DMS79 treated with DMSO at 0.1 percent for 48 hours (cell line): ENCODE results near the gene TTLL10.

Source experiments
- DNase-seq: peaks from one replicate; lab custom pipeline; 2025; lab: John Stamatoyannopoulos, UW

The TTLL10 gene

GRCh38 chr1:1173793-1174415, at the start of gene TTLL10:
Gene TTLL10 (plus strand): TSS chr1:1173880. CDS start chr1:1179216, 5,336 bp downstream.
- DNase-seq: peak; percentile 5

DNA sequence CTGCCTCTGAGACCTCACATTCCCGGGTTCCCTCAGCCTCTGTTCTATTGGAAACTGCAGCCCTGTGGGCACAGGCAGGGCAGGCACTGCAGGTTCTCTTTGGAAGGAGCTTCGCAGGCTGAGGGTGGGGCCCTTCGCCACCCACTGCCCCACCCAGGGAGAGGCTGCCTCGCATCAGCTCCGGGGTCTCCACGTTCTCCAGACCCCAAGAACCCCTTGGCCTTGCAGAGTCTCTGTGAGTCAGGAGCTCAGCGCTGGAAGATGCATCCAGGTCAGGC, 49.2 kb upstream of the TTLL10 start:
- no peak for DNase-seq

DNA sequence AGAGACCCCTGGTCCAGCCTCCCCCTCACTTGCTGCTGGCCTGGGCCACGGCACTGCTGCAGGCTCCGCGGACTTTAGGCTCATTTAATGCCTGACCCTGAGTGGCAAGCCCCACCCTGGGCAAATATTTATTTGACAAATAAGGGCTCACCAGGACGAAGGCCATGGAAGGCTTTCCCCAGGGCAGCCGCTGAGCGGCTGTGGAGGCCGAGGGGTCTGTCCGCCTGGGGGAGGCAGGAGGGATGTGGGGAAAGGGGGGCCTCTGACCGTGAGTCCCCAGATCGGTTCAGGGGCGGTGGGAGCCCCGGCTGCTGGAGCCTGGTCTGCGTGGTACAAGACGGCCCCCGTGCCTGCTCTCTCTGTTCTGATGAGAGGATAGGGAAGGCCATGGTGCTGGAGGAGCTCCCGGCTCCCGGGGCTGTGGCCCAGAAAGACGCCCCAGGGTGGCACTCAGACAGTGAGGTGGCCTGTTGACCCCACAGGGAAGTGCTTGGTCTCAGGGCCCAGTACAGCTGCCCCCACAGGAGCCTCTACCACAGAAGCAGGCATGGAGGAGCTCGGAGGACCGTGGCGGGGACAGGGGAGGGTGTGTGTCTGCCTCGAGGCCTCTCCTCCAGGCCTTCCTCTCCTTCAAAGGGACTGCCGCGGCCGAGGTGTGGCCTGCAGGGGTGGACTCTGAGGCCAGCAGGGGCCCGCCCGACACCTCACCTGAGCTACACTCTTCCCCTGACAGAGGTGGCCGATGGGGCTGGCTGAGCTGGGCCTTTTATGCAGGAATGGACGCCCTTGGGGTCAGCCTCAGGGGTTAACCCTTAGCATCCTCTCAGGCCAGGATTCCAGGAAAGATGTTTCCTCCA, 48.7 kb upstream of the TTLL10 start:
- DNase-seq: no peak

- no peak for DNase-seq
Measured at GRCh38 chr1:1125945-1126344, 47.7 kb upstream of the TTLL10 start.

GRCh38 chr1:1127551-1128451, 45.9 kb upstream of the TTLL10 start:
- no peak for DNase-seq

- DNase-seq: no peak
Measured at GRCh38 chr1:1128454-1129139, 45.1 kb upstream of the TTLL10 start.

GRCh38 chr1:1129381-1129821, 44.3 kb upstream of the TTLL10 start:
- no peak for DNase-seq

DNA sequence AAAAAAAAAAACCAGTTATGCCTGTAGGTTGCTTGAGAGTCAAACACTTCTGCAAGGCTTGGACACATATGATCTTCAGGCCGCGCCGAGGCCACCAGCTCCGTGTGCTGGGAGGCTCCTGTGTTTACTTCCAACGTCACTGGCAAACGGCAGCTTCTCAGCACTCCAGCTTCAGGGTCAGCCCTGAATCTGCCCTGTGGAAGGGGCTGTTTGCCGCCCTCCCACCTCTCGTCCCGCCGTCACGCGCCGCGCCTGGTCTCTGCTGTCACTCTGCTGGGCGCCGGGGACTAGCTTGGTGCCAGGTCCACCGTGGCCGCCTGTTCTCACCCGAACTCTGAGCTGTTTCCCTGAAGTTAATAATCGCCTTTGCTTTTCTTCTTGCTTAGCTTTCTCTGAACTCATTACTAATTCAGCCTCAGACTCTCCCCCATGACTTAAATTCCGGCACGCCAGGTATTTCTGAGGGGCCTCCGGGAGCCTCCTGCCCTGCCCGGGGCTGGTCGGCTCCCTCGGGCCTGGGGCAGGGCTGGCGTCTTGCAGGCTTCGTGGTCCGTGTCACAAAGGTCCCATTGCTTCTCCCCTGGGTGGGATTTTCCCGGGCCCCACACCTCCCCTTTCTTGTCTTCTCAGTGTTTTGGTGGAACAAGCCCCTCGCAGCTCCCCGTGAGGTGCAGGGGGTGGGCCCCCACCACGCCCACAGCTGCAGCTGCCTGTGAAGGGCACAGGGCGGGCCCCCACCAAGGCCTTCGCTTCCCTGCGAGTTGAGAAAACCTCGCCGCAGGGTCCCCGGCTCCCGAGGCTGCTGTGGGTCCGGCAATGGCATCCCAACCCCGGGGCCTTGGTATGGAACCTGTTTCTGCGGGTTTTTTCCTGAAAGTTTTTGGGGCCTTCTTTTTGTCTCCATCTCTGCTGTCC, 43.2 kb upstream of the TTLL10 start:
- DNase-seq: no peak

- DNase-seq: no peak
Measured at GRCh38 chr1:1132042-1132950, 41.4 kb upstream of the TTLL10 start.

- DNase-seq: no peak
Measured at GRCh38 chr1:1132956-1133750, 40.5 kb upstream of the TTLL10 start.

DNA sequence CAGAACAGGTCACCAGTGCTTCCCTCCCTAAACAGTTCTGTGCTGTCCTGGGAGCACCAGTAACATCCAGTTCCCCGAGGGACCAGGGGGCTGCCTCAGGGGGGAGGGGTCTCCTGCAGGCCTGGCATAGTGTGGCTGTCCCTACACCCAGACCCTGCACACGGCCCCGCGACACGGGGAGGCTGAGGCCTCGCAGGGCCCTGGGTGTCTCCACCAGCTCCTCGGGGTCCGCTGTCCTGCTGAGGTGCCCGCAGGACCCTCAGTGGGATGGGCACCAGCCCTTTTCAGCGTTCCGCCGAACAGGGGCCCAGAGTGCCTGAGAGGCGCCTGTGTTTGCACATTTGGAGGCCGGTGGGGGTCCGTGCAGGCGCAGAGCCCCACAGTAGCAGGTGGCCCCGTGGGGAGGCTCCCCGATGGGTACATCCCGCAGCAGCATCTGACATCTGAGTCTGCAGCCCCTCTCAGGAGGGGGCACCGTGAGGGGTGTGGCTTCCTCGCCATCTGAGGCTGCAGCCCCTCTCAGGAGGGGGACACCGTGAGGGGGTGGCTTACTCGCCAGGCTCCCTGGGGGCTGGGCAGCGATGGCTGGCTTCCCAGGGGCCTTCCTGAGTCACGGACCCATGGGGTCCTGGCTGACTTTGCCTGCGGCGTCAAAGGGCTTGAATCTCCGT, 39.2 kb upstream of the TTLL10 start:
- no peak for DNase-seq

GRCh38 chr1:1135339-1136136, 38.1 kb upstream of the TTLL10 start:
- DNase-seq: no peak

GRCh38 chr1:1136547-1137230, 37.0 kb upstream of the TTLL10 start:
- DNase-seq: peak; percentile 94

DNA sequence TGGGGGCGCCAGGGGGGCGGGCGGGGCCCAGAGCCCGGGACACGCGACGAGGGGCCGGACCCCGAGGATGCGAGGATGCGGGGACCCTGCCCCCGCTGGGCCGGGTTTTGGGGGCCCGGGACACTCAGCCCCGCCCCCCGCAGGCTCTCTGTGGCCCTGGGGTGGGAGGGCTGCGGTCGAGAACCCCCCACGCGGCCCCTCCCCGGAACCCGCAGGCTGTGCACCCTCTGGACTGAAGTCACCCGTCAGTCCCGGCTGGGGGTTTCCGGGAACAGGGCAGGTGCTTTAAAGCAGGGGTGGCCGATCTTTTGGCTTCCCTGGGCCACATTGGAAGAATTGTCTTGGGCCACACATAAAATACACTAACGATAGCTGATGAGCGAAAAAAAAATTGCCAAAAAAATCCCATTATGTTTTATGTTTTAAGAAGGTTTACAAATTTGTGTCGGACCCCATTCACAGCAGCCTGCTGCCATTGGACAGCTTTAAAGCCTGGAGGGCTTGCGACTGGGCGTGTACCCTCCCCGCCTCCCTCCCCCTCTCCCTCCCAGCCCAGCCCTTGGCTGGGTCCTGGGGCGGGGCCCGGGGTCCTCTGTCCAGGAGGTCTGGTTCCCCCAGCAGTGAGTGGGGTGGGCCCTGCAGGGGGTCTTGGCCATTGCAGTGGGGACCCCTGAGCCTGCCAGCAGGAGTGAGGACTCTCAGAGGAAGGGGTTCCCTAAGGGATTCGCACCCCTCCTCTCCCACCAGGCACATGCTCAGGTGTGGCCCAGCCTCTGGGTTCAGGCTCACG, 36.2 kb upstream of the TTLL10 start:
- DNase-seq: peak; percentile 88

- DNase-seq: no peak
Measured at GRCh38 chr1:1140673-1141072, 33.0 kb upstream of the TTLL10 start.

GRCh38 chr1:1141244-1141910, 32.3 kb upstream of the TTLL10 start:
- no peak for DNase-seq
